ENCODE measurements around the gene LENEP. TPM values are rescaled to one million over a fixed set of nuclear protein-coding genes. Genes with fewer than 3 reads are reported as not detected.
"Not testable (repeated sequence)": the region's sequence is repeated elsewhere in the genome, so short reads cannot be mapped to it uniquely, and the experiment has no call there.

LENEP gene
- total and polyA plus RNA-seq, 2 experiments from 2014 or later: not detected

GRCh38 chr1:154974808-154975408 is 18.5 kb upstream of the LENEP start:
- Histone ChIP-seq H3K27me3 (replicated peaks; ENCODE audit: insufficient read depth) (no peaks in the 10 kb centered on the region), H2AFZ (peak overlapping the region; percentile 83), H3K9me2 (ENCODE audit: insufficient read depth) (no peaks in the 10 kb centered on the region), H3K4me1 (ENCODE audit: insufficient read depth) (peaks cover 30% of the 10 kb centered on the region), H4K20me1 (ENCODE audit: insufficient read depth) (no peaks in the 10 kb centered on the region), H3F3A (ENCODE audit: insufficient read depth) (peaks cover 48% of the 10 kb centered on the region), H3K36me3 (ENCODE audit: low read depth) (no peaks in the 10 kb centered on the region), H3K9ac (peak overlapping the region; percentile 98), H3K4me3 (peak overlapping the region; percentile 82), H3K4me2 (ENCODE audit: unreplicated experiment) (peak overlapping the region; percentile 97), H3K9me3 (ENCODE audit: low read depth) (no peaks in the 10 kb centered on the region), H3K27ac (peak overlapping the region; percentile 99), H3K79me2 (ENCODE audit: insufficient read depth) (peaks cover 48% of the 10 kb centered on the region)
- 0 to 1% methylated on average over 30 of the region's 30 CpGs for WGBS, 2 experiments (ENCODE audit: low coverage in 1 of 2, low lambda C conversion rate in 2 of 2, missing lambda C conversion rate in 2 of 2)
- TF ChIP-seq EZH2phosphoT487 (IDR thresholded peaks at IDR 0.05; ENCODE audit: insufficient read depth, low read depth): no peak
- TF ChIP-seq EZH2 (IDR thresholded peaks at IDR 0.05; ENCODE audit: insufficient read depth, poor library complexity, severe bottlenecking): no peak
- in situ Hi-C loops (cut with MboI): no loop called here
- DNase-seq: peak; percentile 97

- Histone ChIP-seq H3K4me1 (ENCODE audit: insufficient read depth) (peaks cover 30% of the 10 kb centered on the region), H3F3A (ENCODE audit: insufficient read depth) (peaks cover 48% of the 10 kb centered on the region), H3K27ac (peak overlapping the region; percentile 99), H2AFZ (peak overlapping the region; percentile 83), H3K4me2 (ENCODE audit: unreplicated experiment) (peak overlapping the region; percentile 97), H4K20me1 (ENCODE audit: insufficient read depth) (no peaks in the 10 kb centered on the region), H3K79me2 (ENCODE audit: insufficient read depth) (peaks cover 42% of the 10 kb centered on the region), H3K27me3 (replicated peaks; ENCODE audit: insufficient read depth) (no peaks in the 10 kb centered on the region), H3K4me3 (peak overlapping the region; percentile 82), H3K9ac (peak overlapping the region; percentile 98), H3K9me3 (ENCODE audit: low read depth) (no peaks in the 10 kb centered on the region), H3K36me3 (ENCODE audit: low read depth) (no peaks in the 10 kb centered on the region), H3K9me2 (ENCODE audit: insufficient read depth) (no peaks in the 10 kb centered on the region)
- WGBS, 2 experiments (ENCODE audit: low coverage in 1 of 2, low lambda C conversion rate in 2 of 2, missing lambda C conversion rate in 2 of 2): 0 to 1% methylated on average over 11 to 24 of the region's 24 CpGs
- no peak for TF ChIP-seq EZH2 (IDR thresholded peaks at IDR 0.05; ENCODE audit: insufficient read depth, poor library complexity, severe bottlenecking)
- no peak for TF ChIP-seq EZH2phosphoT487 (IDR thresholded peaks at IDR 0.05; ENCODE audit: insufficient read depth, low read depth)
- in situ Hi-C loops (cut with MboI): no loop called here
- DNase-seq: peak; percentile 78
Observed at GRCh38 chr1:154975409-154976059, 17.9 kb upstream of the LENEP start.

GRCh38 chr1:154977762-154978161 is 15.6 kb upstream of the LENEP start:
- in situ Hi-C loops (cut with MboI); H3K4me2 ChIP-seq (ENCODE audit: unreplicated experiment); H3K9me2 ChIP-seq (ENCODE audit: insufficient read depth); H3K27me3 ChIP-seq (replicated peaks; ENCODE audit: insufficient read depth); DNase-seq; H3K4me3 ChIP-seq; H4K20me1 ChIP-seq (ENCODE audit: insufficient read depth); H3K27ac ChIP-seq; H3K9ac ChIP-seq; H2AFZ ChIP-seq; H3K9me3 ChIP-seq (ENCODE audit: low read depth); H3K36me3 ChIP-seq (ENCODE audit: low read depth): not testable (repeated sequence)
- 59 to 62% methylated on average over 3 of the region's 3 CpGs for WGBS, 2 experiments (ENCODE audit: low coverage in 1 of 2, low lambda C conversion rate in 2 of 2, missing lambda C conversion rate in 2 of 2)
- Histone ChIP-seq H3F3A (ENCODE audit: insufficient read depth) (peaks cover 31% of the 10 kb centered on the region), H3K79me2 (ENCODE audit: insufficient read depth) (peaks cover 53% of the 10 kb centered on the region), H3K4me1 (ENCODE audit: insufficient read depth) (peaks cover 14% of the 10 kb centered on the region)

- peaks cover 10% of the 10 kb centered on the region for H3K4me1 ChIP-seq (ENCODE audit: insufficient read depth)
- H3K9me2 ChIP-seq (ENCODE audit: insufficient read depth): no peaks in the 10 kb centered on the region
- no peak overlapping the region for H3K9ac ChIP-seq
- WGBS, 2 experiments (ENCODE audit: low coverage in 1 of 2, low lambda C conversion rate in 2 of 2, missing lambda C conversion rate in 2 of 2): 99 to 100% methylated on average over 3 of the region's 3 CpGs
- H3K4me3 ChIP-seq: no peak overlapping the region
- H3F3A ChIP-seq (ENCODE audit: insufficient read depth): peaks cover 25% of the 10 kb centered on the region
- H4K20me1 ChIP-seq (ENCODE audit: insufficient read depth): no peaks in the 10 kb centered on the region
- in situ Hi-C loops (cut with MboI): no loop called here
- peaks cover 55% of the 10 kb centered on the region for H3K79me2 ChIP-seq (ENCODE audit: insufficient read depth)
- H3K36me3 ChIP-seq (ENCODE audit: low read depth): no peaks in the 10 kb centered on the region
- DNase-seq: no peak
- TF ChIP-seq EZH2phosphoT487 (IDR thresholded peaks at IDR 0.05; ENCODE audit: insufficient read depth, low read depth) (no peak), EZH2 (IDR thresholded peaks at IDR 0.05; ENCODE audit: insufficient read depth, poor library complexity, severe bottlenecking) (no peak)
- no peak overlapping the region for H2AFZ ChIP-seq
- H3K27ac ChIP-seq: no peak overlapping the region
- H3K4me2 ChIP-seq (ENCODE audit: unreplicated experiment): no peak overlapping the region
- no peaks in the 10 kb centered on the region for H3K27me3 ChIP-seq (replicated peaks; ENCODE audit: insufficient read depth)
- no peaks in the 10 kb centered on the region for H3K9me3 ChIP-seq (ENCODE audit: low read depth)
Observed at GRCh38 chr1:154978360-154978759, 15.0 kb upstream of the LENEP start.

All from GM23248 (cell line).